ENCODE data around the gene LIAS. TPM values are rescaled to one million over a fixed set of nuclear protein-coding genes. Genes with fewer than 3 reads are reported as not detected.

Gene LIAS
- total and polyA plus RNA-seq, 4 donors: 7.1 to 9.7 (median 9.5) TPM

DNA sequence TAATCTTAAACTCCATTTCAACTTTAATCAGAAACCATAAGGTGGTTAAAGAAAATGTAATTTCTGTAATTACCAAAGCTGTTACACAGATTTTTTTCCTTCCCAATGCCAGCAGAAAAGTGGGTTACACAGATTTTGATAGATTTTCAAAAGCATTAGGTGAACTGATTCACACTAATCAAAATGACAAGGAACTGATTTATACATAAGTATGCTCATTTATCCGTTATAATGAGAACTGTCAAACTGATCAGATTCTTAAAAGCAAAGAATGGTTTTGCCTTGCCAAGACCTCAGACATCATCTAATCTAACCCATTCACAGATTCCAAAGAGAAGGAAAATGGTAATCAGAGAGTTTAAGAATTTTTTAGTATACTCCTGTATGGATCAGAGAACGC, 63.2 kb downstream of the LIAS start:
- WGBS: 51% methylated on average over 2 of the region's 2 CpGs
- no peak for TF ChIP-seq HNF4G (IDR thresholded peaks at IDR 0.05)
- TF ChIP-seq RAD21 (IDR thresholded peaks at IDR 0.05): no peak
- no peak for TF ChIP-seq JUND (IDR thresholded peaks at IDR 0.05)
- TF ChIP-seq HNF4A (conservative IDR thresholded peaks at IDR 0.05): no peak
- TF ChIP-seq SP1 (IDR thresholded peaks at IDR 0.05): no peak
- TF ChIP-seq, protein P1, sequence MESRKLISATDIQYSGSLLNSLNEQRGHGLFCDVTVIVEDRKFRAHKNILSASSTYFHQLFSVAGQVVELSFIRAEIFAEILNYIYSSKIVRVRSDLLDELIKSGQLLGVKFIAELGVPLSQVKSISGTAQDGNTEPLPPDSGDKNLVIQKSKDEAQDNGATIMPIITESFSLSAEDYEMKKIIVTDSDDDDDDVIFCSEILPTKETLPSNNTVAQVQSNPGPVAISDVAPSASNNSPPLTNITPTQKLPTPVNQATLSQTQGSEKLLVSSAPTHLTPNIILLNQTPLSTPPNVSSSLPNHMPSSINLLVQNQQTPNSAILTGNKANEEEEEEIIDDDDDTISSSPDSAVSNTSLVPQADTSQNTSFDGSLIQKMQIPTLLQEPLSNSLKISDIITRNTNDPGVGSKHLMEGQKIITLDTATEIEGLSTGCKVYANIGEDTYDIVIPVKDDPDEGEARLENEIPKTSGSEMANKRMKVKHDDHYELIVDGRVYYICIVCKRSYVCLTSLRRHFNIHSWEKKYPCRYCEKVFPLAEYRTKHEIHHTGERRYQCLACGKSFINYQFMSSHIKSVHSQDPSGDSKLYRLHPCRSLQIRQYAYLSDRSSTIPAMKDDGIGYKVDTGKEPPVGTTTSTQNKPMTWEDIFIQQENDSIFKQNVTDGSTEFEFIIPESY (IDR thresholded peaks at IDR 0.05): no peak
- TF ChIP-seq, protein P2, sequence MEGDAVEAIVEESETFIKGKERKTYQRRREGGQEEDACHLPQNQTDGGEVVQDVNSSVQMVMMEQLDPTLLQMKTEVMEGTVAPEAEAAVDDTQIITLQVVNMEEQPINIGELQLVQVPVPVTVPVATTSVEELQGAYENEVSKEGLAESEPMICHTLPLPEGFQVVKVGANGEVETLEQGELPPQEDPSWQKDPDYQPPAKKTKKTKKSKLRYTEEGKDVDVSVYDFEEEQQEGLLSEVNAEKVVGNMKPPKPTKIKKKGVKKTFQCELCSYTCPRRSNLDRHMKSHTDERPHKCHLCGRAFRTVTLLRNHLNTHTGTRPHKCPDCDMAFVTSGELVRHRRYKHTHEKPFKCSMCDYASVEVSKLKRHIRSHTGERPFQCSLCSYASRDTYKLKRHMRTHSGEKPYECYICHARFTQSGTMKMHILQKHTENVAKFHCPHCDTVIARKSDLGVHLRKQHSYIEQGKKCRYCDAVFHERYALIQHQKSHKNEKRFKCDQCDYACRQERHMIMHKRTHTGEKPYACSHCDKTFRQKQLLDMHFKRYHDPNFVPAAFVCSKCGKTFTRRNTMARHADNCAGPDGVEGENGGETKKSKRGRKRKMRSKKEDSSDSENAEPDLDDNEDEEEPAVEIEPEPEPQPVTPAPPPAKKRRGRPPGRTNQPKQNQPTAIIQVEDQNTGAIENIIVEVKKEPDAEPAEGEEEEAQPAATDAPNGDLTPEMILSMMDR (IDR thresholded peaks at IDR 0.05; ENCODE audit: low read depth, low read length, missing input control): no peak
- TF ChIP-seq YY1 (IDR thresholded peaks at IDR 0.05): no peak
- Histone ChIP-seq H3K4me3 (ENCODE audit: low read depth in 1 of 3, low read length in 3 of 3) (peak overlapping the region in 1 of 3 donors; percentile 95), H3K36me3 (ENCODE audit: control insufficient read depth in 4 of 4, insufficient read depth in 3 of 4, low read depth in 1 of 4, low read length in 3 of 4) (peaks cover 6 to 12% (median 7%) of the 10 kb centered on the region in 4 donors), H3K9me3 (ENCODE audit: control insufficient read depth in 4 of 4, low read length in 3 of 4) (no peaks in the 10 kb centered on the region), H3K27me3 (ENCODE audit: control insufficient read depth in 4 of 4, insufficient read depth in 4 of 4, low read length in 3 of 4) (no peaks in the 10 kb centered on the region), H3K4me1 (ENCODE audit: control insufficient read depth in 4 of 4, insufficient read depth in 4 of 4, low read length in 3 of 4) (peaks cover 6 to 25% (median 11%) of the 10 kb centered on the region in 4 donors), H3K27ac (ENCODE audit: low read depth in 1 of 2, low read length in 2 of 2) (no peak overlapping the region), H3K9ac (ENCODE audit: low read depth in 1 of 2, low read length in 2 of 2) (peak overlapping the region in 1 of 2 donors; percentile 54)
- DNase-seq (ENCODE audit: low spot score): no peak

- H3K4me1 ChIP-seq (ENCODE audit: control insufficient read depth in 4 of 4, insufficient read depth in 4 of 4, low read length in 3 of 4): peaks cover 1 to 37% (median 18%) of the 10 kb centered on the region in 4 donors
- peaks cover 0 to 4% (median 3%) of the 10 kb centered on the region in 4 donors for H3K36me3 ChIP-seq (ENCODE audit: control insufficient read depth in 4 of 4, insufficient read depth in 3 of 4, low read depth in 1 of 4, low read length in 3 of 4)
- DNase-seq (ENCODE audit: low spot score): no peak
- TF ChIP-seq RAD21 (IDR thresholded peaks at IDR 0.05) (no peak), NR2F2 (IDR thresholded peaks at IDR 0.05) (no peak), TAF1 (conservative IDR thresholded peaks at IDR 0.05) (no peak), FOXA2 (IDR thresholded peaks at IDR 0.05) (no peak), MAX (IDR thresholded peaks at IDR 0.05) (no peak), HNF4A (conservative IDR thresholded peaks at IDR 0.05) (no peak), FOXA1 (IDR thresholded peaks at IDR 0.05) (no peak), JUND (IDR thresholded peaks at IDR 0.05) (no peak), REST (IDR thresholded peaks at IDR 0.05) (no peak)
- TF ChIP-seq, protein P1 (IDR thresholded peaks at IDR 0.05): no peak
- TF ChIP-seq, protein P2 (IDR thresholded peaks at IDR 0.05; ENCODE audit: low read depth, low read length, missing input control): no peak
- no peaks in the 10 kb centered on the region for H3K27me3 ChIP-seq (ENCODE audit: control insufficient read depth in 4 of 4, insufficient read depth in 4 of 4, low read length in 3 of 4)
- peak overlapping the region; percentile 5 to 28 for H3K27ac ChIP-seq (ENCODE audit: low read depth in 1 of 2, low read length in 2 of 2)
- WGBS: 67% methylated on average over 7 of the region's 7 CpGs
- peak overlapping the region; percentile 29 to 95 (median 53) for H3K4me3 ChIP-seq (ENCODE audit: low read depth in 1 of 3, low read length in 3 of 3)
- peak overlapping the region; percentile 38 to 49 for H3K9ac ChIP-seq (ENCODE audit: low read depth in 1 of 2, low read length in 2 of 2)
- H3K9me3 ChIP-seq (ENCODE audit: control insufficient read depth in 4 of 4, low read length in 3 of 4): no peaks in the 10 kb centered on the region
Observed at GRCh38 chr4:39524161-39524957, 65.5 kb downstream of the LIAS start.
